Large intestine (tissue), 3 donors: Measurements from ENCODE around the gene MEAF6. TPM values are rescaled to one million over a fixed set of nuclear protein-coding genes. Genes with fewer than 3 reads are reported as not detected.
A peak's percentile ranks its signal among the peaks of the same experiment; 100 is the strongest.
"Not testable (repeated sequence)": the region's sequence is repeated elsewhere in the genome, so short reads cannot be mapped to it uniquely, and the experiment has no call there.

Experiments
- DNase-seq, 2 donors: peaks; one replicate each; pipeline versions ENCODE4 v3.0.0 to v3.0.0-alpha.2; 2013
- H3K27ac ChIP-seq: one replicate; pipeline ENCODE4 v1.5.1; 2013; ENCODE audit warnings: low read length
- H3K27me3 ChIP-seq: 2 replicates; pipeline ENCODE4 v1.6.1; 2013; ENCODE audit warnings: low read length; ENCODE audit not compliant: control insufficient read depth, insufficient read depth
- H3K36me3 ChIP-seq: 2 replicates; pipeline ENCODE4 v1.6.1; 2013; ENCODE audit warnings: low read length; ENCODE audit not compliant: control insufficient read depth, insufficient read depth
- H3K4me1 ChIP-seq: one replicate; pipeline ENCODE4 v1.6.1; 2013; ENCODE audit warnings: low read length; ENCODE audit not compliant: control insufficient read depth, insufficient read depth
- H3K4me3 ChIP-seq: one replicate; pipeline ENCODE4 v1.5.1; 2013; ENCODE audit warnings: low read length
- H3K9me3 ChIP-seq: one replicate; pipeline ENCODE4 v1.6.1; 2013; ENCODE audit warnings: mild to moderate bottlenecking, low read depth, low read length, moderate library complexity; ENCODE audit not compliant: control insufficient read depth
- WGBS: methylation state at CpG from one replicate; pipeline ENCODE4 v1.1.5; 2013; ENCODE audit warnings: low lambda C conversion rate; ENCODE audit not compliant: insufficient coverage; 5-methylcytosine and 5-hydroxymethylcytosine counted together
- polyA plus RNA-seq: library from polyadenylated mRNA; unstranded; fragments of 120-200 nt; gene quantifications from one replicate; pipeline ENCODE4 v1.2.1, GENCODE V29; 2013

The MEAF6 gene
- polyA plus RNA-seq, 1 donor = 54.4 TPM

DNA sequence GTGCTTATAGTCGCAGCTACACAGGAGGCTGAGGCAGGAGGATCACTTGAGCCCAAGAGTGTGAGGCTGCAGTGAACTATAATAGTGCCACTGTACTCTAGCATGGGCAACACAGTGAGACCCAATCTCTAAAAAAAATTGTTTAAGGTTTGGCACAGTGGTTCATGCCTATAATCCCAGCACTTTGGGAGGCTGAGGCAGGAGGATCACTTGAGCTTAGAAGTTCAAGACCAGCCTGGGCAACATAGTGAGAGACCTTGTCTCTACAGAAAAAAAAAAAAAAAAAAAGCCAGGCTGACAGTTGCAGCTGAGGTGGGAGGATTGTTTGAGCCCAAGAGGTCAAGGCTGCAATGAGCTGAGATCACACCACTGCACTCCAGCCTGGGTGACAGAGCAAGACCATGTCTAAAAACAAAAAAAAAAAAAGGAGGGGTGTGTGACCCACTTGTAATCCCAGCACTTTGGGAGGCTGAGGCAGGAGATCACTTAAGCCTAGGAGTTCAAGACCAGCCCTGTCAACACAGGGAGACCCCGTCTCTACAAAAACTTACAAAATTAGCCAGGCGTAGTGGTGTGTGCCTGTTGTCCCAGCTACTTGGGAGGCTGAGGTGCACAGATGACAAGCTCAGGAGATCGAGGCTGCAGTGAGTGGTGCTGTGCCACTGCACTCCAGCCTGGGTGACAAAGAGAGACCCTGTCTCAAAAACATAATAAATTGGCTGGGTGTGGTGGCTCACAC lies 18.0 kb upstream of the MEAF6 start:
- not testable (repeated sequence) for DNase-seq, H3K27ac ChIP-seq, H3K27me3 ChIP-seq, H3K4me1 ChIP-seq, H3K4me3 ChIP-seq, H3K9me3 ChIP-seq
- peaks cover 18% of the 10 kb centered on the region for H3K36me3 ChIP-seq
- no CpG with 5 or more reads among the region's 4 CpGs for whole genome bisulfite sequencing

DNA sequence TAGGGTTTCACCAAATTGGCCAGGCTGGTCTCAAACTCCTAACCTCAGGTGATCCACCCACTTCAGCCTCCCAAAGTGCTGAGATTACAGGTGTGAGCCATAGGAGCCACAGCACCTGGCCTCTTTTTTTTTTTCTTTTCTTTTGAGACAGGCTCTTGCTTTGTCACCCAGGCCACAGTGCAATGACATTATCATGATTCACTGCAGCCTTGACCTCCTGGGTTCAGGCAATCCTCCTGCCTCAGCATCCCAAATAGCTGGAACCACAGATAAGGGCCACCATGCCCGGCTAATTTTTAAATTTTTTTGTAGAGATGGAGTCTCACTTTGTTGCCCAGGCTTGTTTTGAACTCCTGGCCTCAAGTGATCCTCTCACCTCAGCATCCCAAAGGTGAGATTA lies 15.3 kb upstream of the MEAF6 start:
- DNase-seq, H3K27ac ChIP-seq, H3K36me3 ChIP-seq, H3K9me3 ChIP-seq, H3K27me3 ChIP-seq, H3K4me1 ChIP-seq, H3K4me3 ChIP-seq: not testable (repeated sequence)
- no CpG with 5 or more reads among the region's 1 CpG for WGBS

DNA sequence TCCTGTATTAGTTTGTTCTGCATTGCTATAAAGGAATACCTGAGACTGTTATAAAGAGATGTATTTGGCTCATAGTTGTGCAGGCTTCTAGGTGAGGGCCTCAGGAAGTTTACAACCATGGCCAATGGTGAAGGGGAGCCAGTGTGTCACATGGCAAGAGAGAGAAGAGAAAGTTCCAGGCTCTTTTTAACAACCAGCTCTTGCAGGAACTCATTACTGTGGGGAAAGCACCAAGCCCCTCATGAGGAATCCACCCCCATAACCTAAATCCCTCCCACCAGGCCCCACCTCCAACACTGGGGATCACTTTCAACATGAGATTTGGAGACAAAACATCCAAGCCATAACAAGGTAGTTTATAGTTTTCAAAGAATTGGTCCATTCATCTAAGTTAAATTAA lies 5.0 kb upstream of the MEAF6 start:
- no peak overlapping the region for H3K4me3 ChIP-seq
- H3K27ac ChIP-seq = no peak overlapping the region
- DNase-seq = no peak
- H3K27me3 ChIP-seq = no peaks in the 10 kb centered on the region
- H3K9me3 ChIP-seq = no peaks in the 10 kb centered on the region
- H3K36me3 ChIP-seq = no peaks in the 10 kb centered on the region
- H3K4me1 ChIP-seq = peaks cover 5% of the 10 kb centered on the region

DNA sequence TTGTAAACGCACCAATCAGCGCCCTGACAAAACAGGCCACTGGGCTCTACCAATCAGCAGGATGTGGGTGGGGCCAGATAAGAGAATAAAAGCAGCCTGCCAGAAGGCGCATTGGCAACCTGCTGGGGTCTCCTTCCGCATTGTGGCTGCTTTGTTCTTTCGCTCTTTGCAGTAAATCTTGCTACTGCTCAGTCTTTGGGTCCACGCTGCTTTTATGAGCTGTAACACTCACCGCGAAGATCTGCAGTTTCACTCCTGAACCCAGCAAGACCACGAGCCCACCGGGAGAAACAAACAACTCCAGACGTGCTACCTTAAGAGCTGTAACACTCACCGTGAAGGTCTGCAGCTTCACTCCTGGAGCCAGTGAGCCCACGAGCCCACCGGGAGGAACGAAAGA lies 4.4 kb upstream of the MEAF6 start:
- WGBS = 100% methylated on average over 1 of the region's 15 CpGs
- not testable (repeated sequence) for H3K36me3 ChIP-seq, H3K9me3 ChIP-seq, H3K4me1 ChIP-seq, H3K27ac ChIP-seq, H3K4me3 ChIP-seq, DNase-seq, H3K27me3 ChIP-seq

DNA sequence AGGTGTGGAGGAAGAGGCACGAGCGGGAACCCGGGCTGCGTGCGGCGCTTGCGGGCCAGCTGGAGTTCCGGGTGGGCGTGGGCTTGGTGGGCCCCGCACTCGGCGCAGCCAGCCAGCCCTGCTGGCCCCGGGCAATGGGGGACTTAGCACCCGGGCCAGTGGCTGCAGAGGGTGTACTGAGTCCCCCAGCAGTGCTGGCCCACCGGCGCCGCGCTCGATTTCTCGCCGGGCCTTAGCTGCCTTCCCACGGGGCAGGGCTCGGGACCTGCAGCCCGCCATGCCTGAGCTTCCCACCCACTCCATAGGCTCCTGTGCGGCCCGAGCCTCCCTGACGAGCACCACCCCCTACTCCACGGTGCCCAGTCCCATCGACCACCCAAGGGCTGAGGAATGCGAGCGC lies 3.7 kb upstream of the MEAF6 start:
- H3K27ac ChIP-seq, H3K4me3 ChIP-seq: not testable (repeated sequence)
- H3K4me1 ChIP-seq = peaks cover 12% of the 10 kb centered on the region

DNA sequence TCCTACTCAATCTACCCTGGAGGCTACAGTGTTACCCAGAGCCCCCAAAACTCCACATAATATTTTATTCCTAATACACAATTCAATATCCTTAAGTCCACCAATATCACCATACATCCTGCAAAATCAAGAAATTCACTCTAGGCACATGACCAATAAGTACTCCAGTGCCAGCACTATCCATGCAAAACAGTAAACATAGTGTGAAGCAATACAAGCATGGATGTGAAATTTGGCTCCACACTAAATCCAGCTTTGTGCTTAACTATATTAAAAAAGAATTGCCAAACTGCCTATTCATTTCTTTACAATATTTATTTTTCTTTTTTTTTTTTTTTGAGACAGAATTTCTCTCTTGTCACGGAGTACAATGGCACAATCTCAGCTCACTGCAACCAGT lies 3.0 kb upstream of the MEAF6 start:
- Histone ChIP-seq H3K4me1 (peaks cover 14% of the 10 kb centered on the region), H3K9me3 (no peaks in the 10 kb centered on the region), H3K4me3 (no peak overlapping the region), H3K27ac (no peak overlapping the region), H3K36me3 (peaks cover 6% of the 10 kb centered on the region), H3K27me3 (no peaks in the 10 kb centered on the region)
- no CpG with 5 or more reads among the region's 1 CpG for whole genome bisulfite sequencing
- no peak for DNase-seq

More for the DNA sequence above, 3.7 kb upstream of the MEAF6 start:
- H3K27me3 ChIP-seq, DNase-seq, H3K36me3 ChIP-seq, H3K9me3 ChIP-seq: not testable (repeated sequence)
- no CpG with 5 or more reads among the region's 31 CpGs for WGBS

DNA sequence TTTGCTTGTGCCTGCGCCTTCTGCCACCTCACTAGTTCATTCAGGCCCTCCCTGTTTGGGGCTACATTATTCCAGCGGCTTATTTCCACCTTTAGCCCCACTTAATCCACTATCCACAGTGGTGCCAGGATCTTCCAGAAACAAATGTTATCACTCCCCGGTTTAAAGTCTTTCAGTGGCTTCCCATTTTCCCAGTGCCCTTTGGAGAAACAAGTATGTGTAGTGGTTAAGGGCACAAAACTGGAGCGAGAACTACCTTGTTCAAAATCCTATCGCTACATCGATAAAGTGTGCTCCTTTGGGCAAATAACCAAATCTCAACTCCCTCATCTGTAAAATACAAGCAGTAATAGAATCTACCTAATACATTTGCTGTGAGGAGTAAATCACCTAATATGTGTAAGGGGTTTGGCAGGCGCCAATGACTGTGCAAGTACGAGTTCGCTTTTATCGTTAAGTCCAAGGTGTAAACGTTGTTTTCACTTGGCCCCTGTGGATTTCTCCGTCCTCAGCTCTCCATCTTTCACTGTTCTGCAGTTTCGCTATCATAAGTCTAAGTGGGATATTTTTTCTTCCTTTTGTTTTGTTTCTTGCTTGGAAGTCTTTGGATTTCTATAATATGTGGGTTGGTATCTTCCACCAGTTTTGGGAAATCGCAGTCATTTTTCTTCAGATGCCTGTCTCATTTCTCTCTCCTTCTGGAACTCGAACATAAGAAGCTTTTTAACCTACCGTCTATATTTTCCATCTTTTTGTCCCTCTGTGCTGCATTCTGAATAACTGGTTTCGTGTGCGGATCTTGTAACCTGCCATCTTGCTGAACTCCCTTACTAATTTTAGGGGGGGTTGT lies 844 bp upstream of the MEAF6 start:
- H3K4me3 ChIP-seq = peak overlapping the region; percentile 65
- 61% methylated on average over 3 of the region's 18 CpGs for WGBS
- DNase-seq = no peak
- H3K27ac ChIP-seq = peak overlapping the region; percentile 97
- H3K36me3 ChIP-seq = peaks cover 9% of the 10 kb centered on the region
- H3K9me3 ChIP-seq = no peaks in the 10 kb centered on the region
- peaks cover 14% of the 10 kb centered on the region for H3K4me1 ChIP-seq
- H3K27me3 ChIP-seq = no peaks in the 10 kb centered on the region

DNA sequence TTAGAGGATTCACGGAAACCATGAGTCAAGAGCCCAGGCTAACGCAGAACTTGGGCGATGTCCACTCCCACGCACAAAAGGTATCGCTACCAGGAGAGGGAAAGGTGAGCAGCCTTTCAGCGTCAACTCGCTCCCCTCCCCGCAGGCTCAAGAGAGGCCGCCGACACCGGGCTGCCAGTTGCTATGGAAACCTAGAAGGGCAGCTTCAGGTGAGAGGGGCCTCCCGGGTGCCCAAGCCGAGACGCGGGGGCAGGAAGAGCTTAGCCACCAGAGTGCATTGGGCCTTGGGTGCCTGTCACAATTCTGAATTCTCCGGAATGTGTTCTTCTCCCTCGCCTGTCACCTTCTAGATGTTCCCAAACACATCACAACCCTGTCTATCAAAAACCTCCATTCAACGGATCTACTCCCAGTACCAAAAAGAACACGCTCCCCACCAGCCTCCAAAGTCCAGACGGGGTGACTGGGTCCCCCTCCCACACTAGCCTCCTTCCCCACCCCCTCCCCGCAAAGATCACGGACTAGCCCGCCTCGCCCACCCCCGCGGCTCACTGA lies 694 bp downstream of the MEAF6 start:
- H3K27ac ChIP-seq = no peak overlapping the region
- H3K9me3 ChIP-seq = no peaks in the 10 kb centered on the region
- WGBS = no CpG with 5 or more reads among the region's 26 CpGs
- peaks cover 16% of the 10 kb centered on the region for H3K36me3 ChIP-seq
- no peaks in the 10 kb centered on the region for H3K27me3 ChIP-seq
- H3K4me3 ChIP-seq = peak overlapping the region; percentile 53
- peaks cover 14% of the 10 kb centered on the region for H3K4me1 ChIP-seq
- DNase-seq = peak in 1 of 2 donors; percentile 54

DNA sequence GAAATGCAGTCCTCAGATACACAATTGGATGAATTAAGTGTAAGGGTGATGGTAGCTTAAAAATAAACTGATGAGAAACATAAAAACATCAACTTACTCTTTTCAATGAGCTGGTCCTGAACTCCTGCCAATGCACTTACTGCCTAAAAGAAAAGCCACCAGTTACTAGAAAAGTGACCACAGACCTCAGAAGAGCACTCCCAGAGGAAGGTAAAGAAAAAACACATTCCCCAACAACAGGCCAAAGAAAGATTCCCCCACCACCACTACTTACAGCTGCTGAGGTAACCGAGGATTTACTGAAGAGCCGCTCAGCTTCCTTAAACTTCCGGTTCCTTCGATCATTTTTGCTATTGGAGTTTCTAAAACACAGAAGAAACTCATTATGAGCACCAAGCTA lies 5.4 kb downstream of the MEAF6 start:
- Histone ChIP-seq H3K36me3 (peaks cover 38% of the 10 kb centered on the region), H3K9me3 (no peaks in the 10 kb centered on the region), H3K27ac (no peak overlapping the region), H3K27me3 (no peaks in the 10 kb centered on the region), H3K4me1 (peaks cover 9% of the 10 kb centered on the region), H3K4me3 (no peak overlapping the region)
- DNase-seq = no peak
- WGBS = 67% methylated on average over 1 of the region's 4 CpGs

DNA sequence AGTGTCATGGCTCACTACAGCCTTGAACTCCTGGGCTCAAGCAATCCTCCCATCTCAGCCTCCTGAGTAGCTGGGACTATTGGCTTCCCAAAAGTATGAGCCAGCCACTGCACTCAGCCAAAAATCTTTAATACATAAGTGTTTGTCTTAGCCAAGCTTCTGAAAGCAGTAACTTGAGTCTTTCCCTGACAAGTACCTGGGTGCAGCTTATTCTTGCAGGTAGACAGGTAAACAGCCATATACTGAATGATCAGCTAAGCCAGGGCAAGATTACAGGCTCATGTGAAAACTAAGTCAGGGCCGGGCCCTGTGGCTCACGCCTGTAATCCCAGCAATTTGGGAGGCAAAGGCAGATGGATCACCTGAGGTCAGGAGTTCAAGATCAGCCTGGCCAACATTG lies 7.8 kb downstream of the MEAF6 start:
- DNase-seq = no peak

More for the DNA sequence above, 7.8 kb downstream of the MEAF6 start:
- no peak overlapping the region for H3K27ac ChIP-seq
- no peak overlapping the region for H3K4me3 ChIP-seq
- WGBS = no CpG with 5 or more reads among the region's 2 CpGs
- H3K9me3 ChIP-seq = no peaks in the 10 kb centered on the region
- H3K4me1 ChIP-seq = no peaks in the 10 kb centered on the region
- H3K27me3 ChIP-seq = no peaks in the 10 kb centered on the region
- peaks cover 43% of the 10 kb centered on the region for H3K36me3 ChIP-seq
